Tibial nerve (tissue), 3 donors: Measurements from ENCODE around the gene ITGB7.

Experiments
- POLR2A ChIP-seq, 2 donors: fragments of 450-650 bp; IDR thresholded peaks; one replicate each; pipeline ENCODE4 v1.6.1; 2017; ENCODE audit warnings: antibody characterized with exemption in 2 of 2, mild to moderate bottlenecking in 2 of 2, moderate library complexity in 2 of 2
- TF ChIP-seq, protein P1 (sequence below), 5 experiments: fragments of 200-600 bp in 3 of 5; fragments of 450-650 bp in 2 of 5; sonication (generic) in 3 of 5; IDR thresholded peaks; one replicate each; pipeline ENCODE4 v1.5.1; 2016 to 2019; ENCODE audit warnings: antibody characterized with exemption in 5 of 5, mild to moderate bottlenecking in 3 of 5, moderate library complexity in 2 of 5

DNA sequence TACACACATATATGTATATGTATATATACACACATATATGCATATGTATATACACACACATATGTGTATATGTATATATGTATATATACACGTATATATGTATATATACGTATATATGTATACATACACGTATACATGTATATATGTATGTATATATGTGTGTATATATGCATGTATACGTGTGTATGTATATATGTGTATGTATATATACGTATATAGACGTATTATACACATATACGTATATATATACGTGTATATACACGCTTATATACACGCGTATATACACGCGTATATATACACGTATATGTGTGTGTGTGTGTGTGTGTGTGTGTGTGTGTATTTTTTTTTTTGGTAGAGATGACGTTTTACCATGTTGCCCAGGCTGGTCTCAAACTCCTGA lies 59.4 kb downstream of the ITGB7 start:
- TF ChIP-seq, protein P1, sequence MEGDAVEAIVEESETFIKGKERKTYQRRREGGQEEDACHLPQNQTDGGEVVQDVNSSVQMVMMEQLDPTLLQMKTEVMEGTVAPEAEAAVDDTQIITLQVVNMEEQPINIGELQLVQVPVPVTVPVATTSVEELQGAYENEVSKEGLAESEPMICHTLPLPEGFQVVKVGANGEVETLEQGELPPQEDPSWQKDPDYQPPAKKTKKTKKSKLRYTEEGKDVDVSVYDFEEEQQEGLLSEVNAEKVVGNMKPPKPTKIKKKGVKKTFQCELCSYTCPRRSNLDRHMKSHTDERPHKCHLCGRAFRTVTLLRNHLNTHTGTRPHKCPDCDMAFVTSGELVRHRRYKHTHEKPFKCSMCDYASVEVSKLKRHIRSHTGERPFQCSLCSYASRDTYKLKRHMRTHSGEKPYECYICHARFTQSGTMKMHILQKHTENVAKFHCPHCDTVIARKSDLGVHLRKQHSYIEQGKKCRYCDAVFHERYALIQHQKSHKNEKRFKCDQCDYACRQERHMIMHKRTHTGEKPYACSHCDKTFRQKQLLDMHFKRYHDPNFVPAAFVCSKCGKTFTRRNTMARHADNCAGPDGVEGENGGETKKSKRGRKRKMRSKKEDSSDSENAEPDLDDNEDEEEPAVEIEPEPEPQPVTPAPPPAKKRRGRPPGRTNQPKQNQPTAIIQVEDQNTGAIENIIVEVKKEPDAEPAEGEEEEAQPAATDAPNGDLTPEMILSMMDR (IDR thresholded peaks at IDR 0.05) = no peak
- TF ChIP-seq POLR2A (IDR thresholded peaks at IDR 0.05) = no peak
